ENCODE measurements around the gene HLA-DMB. TPM values are rescaled to one million over a fixed set of nuclear protein-coding genes. Genes with fewer than 3 reads are reported as not detected.

HLA-DMB gene
- total RNA-seq (2014; rRNA removed; shearing (Covaris generic)) = 16.0 and 16.5 TPM in 2 replicates

GRCh38 chr6:32940656-32941213, at the start of gene HLA-DMB:
Gene HLA-DMB, minus strand, starts transcription at chr6:32941028. Its CDS starts 221 bp downstream, at chr6:32940807.

DNA sequence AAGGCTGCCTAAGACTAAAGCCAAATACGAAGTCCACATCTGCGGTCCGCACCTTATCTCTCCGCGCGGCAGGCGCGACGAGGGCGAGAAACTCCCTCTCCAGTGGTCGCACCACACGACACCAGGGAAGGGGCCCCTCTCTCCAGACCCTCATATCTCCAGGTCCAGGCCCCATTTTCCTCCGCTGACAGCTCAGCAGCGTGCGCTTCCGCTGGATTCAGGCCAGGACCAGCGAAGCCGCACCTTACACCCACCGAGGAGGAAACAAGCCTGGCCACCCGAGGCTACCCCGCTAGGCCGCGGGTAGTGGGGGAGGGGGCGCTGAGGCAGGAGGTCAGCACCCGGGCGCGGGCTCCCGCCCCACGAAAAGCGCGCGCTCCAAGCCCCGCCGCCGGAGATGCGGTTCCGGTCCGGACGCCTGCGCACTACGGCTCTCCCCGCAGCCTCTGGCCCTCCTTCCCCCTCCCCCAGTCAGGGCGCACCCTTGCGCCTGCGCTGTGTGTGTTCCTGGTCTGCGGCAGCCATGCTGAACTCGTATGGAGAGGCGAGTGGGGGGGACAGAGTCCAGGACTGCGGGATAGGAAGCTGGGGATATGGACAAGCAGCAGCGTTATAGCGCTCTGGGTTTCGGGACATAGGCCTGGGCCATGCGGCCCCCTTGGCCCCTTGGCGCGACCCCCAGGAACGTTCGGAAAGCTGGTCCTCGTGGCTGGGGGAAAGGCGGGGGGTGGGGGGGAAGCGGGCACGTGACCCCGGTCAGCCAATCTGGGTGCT, 27.5 kb upstream of the HLA-DMB start, which contains the start of gene BRD2:
Gene BRD2 (plus strand): TSS at position 502 of the 774 bp plus-strand sequence. CDS start 4,305 bp downstream, outside the sequence.

GRCh38 chr6:32952817-32953739, 12.2 kb upstream of the HLA-DMB start, which contains the start of gene HLA-DMA:
Gene HLA-DMA, minus strand, starts transcription at chr6:32953097. Its CDS starts 61 bp downstream, at chr6:32953036.

Small RNAs within 50 kb of the gene (small RNA-seq; reads per million reads assigned to genes)
- gene HLA-Z = not detected

Other genes with a start within 250 kb of the HLA-DMB start
- gene HLA-DQA2, start 199.6 kb downstream of the HLA-DMB start, total RNA-seq (2014; rRNA removed; shearing (Covaris generic)) = 3.1 and 3.8 TPM in 2 replicates
- gene HLA-DQB2, start 177.5 kb downstream of the HLA-DMB start, total RNA-seq (2014; rRNA removed; shearing (Covaris generic)) = 0.19 TPM in 1 of 2 replicates, not detected in the other
- gene HLA-DOB, start 124.0 kb downstream of the HLA-DMB start, total RNA-seq (2014; rRNA removed; shearing (Covaris generic)) = 1.7 and 2.0 TPM in 2 replicates
- 55.3 and 58.2 TPM in 2 replicates for gene TAP2, start 102.3 kb downstream of the HLA-DMB start, total RNA-seq (2014; rRNA removed; shearing (Covaris generic))
- 57.1 and 59.6 TPM in 2 replicates for gene PSMB8, start 97.0 kb downstream of the HLA-DMB start, total RNA-seq (2014; rRNA removed; shearing (Covaris generic))
- gene TAP1, start 87.3 kb downstream of the HLA-DMB start, total RNA-seq (2014; rRNA removed; shearing (Covaris generic)) = 21.4 and 24.1 TPM in 2 replicates
- gene PSMB9, start 86.8 kb downstream of the HLA-DMB start, total RNA-seq (2014; rRNA removed; shearing (Covaris generic)) = 23.9 and 29.9 TPM in 2 replicates
- gene HLA-DMA, start 12.1 kb upstream of the HLA-DMB start, total RNA-seq (2014; rRNA removed; shearing (Covaris generic)) = 46.9 and 55.9 TPM in 2 replicates
- 171 and 216 TPM in 2 replicates for gene BRD2, start 27.6 kb upstream of the HLA-DMB start, total RNA-seq (2014; rRNA removed; shearing (Covaris generic))
- 4.1 and 4.3 TPM in 2 replicates for gene HLA-DOA, start 68.6 kb upstream of the HLA-DMB start, total RNA-seq (2014; rRNA removed; shearing (Covaris generic))
- gene HLA-DPA1, start 132.6 kb upstream of the HLA-DMB start, total RNA-seq (2014; rRNA removed; shearing (Covaris generic)) = 147 and 155 TPM in 2 replicates
- 96.3 and 110 TPM in 2 replicates for gene HLA-DPB1, start 135.0 kb upstream of the HLA-DMB start, total RNA-seq (2014; rRNA removed; shearing (Covaris generic))